ENCODE measurements around the gene UPF3A.

GRCh38 chr13:114299604-114300305 lies 18.4 kb downstream of the UPF3A start:
- TF ChIP-seq CTCF (IDR thresholded peaks at IDR 0.05; ENCODE audit: low read depth, low read length) (no peak), EZH2phosphoT487 (IDR thresholded peaks at IDR 0.05; ENCODE audit: low read depth) (no peak)
